ENCODE results near the gene BCL2L14. TPM values are rescaled to one million over a fixed set of nuclear protein-coding genes. Genes with fewer than 3 reads are reported as not detected.

The BCL2L14 gene
- total and polyA plus RNA-seq, 2 of the 4 experiments (the other 2 are of a cell fraction), result not detected

DNA sequence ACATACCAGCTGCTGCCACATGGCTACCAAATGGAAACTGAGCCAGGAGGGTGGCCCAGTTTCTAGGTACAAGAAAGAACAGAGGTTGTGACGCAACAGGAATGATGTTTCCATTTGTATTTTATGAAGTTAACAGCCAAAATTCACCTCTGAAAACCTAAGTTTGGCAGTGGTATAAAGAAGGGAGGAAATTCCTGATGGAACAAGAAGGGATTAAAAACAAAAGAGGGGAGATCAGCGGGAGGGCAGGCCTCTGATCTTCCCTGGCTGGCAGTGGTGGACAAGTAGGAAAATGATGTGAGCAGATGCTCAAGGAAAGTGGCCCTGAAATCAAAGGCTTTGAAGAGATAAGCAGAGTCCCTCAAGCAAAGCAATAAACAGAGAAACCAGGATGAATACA, 47.3 kb upstream of the BCL2L14 start:
- Histone ChIP-seq H2AK9ac (replicated peaks; ENCODE audit: low read depth, low read length, poor library complexity) (no peak overlapping the region), H3K27me3 (ENCODE audit: control insufficient read depth, insufficient read depth, low read length) (peaks cover 21% of the 10 kb centered on the region), H3K79me1 (ENCODE audit: low read depth in 1 of 2, low read length in 2 of 2) (no peaks in the 10 kb centered on the region), H3K4me3 (ENCODE audit: insufficient read depth, low read depth, low read length) (no peak overlapping the region), H3K23ac (ENCODE audit: low read depth, low read length) (no peak overlapping the region), H3K36me3 (ENCODE audit: control insufficient read depth, insufficient read depth, low read length) (no peaks in the 10 kb centered on the region), H3K14ac (replicated peaks; ENCODE audit: low read depth, low read length) (no peak overlapping the region), H2BK15ac (ENCODE audit: low read depth, low read length) (no peak overlapping the region), H2BK20ac (ENCODE audit: low read depth, low read length) (no peak overlapping the region), H4K91ac (ENCODE audit: insufficient read depth, low read depth, low read length) (no peak overlapping the region), H2BK5ac (ENCODE audit: low read depth, low read length, poor library complexity, severe bottlenecking) (no peak overlapping the region), H2BK120ac (ENCODE audit: low read depth, low read length) (no peak overlapping the region), H2AK5ac (ENCODE audit: low read depth, low read length) (no peak overlapping the region), H3K9ac (ENCODE audit: low read depth, low read length) (no peak overlapping the region), H3K18ac (ENCODE audit: low read depth, low read length) (no peak overlapping the region), H3K27ac (ENCODE audit: insufficient read depth, low read length) (no peak overlapping the region), H3K4ac (ENCODE audit: low read depth, low read length) (no peak overlapping the region), H4K5ac (ENCODE audit: low read depth, low read length) (no peak overlapping the region), H3K9me3 (ENCODE audit: control insufficient read depth, insufficient read depth, low read length) (peaks cover 2% of the 10 kb centered on the region; the same call in 1 of the 2 replicates), H4K20me1 (ENCODE audit: insufficient read depth, low read length) (no peaks in the 10 kb centered on the region), H3K4me2 (ENCODE audit: low read depth, low read length) (no peak overlapping the region), H3K4me1 (ENCODE audit: control insufficient read depth, insufficient read depth, low read length) (no peaks in the 10 kb centered on the region), H3K9me1 (ENCODE audit: insufficient read depth, low read length) (no peaks in the 10 kb centered on the region; the same call in 1 of the 2 replicates), H4K8ac (ENCODE audit: low read depth in 2 of 2, low read length in 2 of 2) (no peak overlapping the region), H2AFZ (replicated peaks; ENCODE audit: low read length, poor library complexity) (no peak overlapping the region), H3K56ac (ENCODE audit: extremely low read depth, insufficient read depth, low read length) (no peak overlapping the region)
- dilution Hi-C loops (cut with HindIII; ENCODE audit: low sequenced_read_pairs, unreplicated experiment) (no loop called here), intact Hi-C loops (cut with micrococcal nuclease) (no loop called here), in situ Hi-C loops (cut with MboI; ENCODE audit: low sequenced_read_pairs) (no loop called here)
- DNase-seq (no peak), ATAC-seq (ENCODE audit: low read depth) (no peak)
- BruUV-seq (replicated peaks), result no TSS peak
- ChIA-PET CTCF (no interaction called here), POLR2A (ENCODE audit: unreplicated experiment) (no interaction called here)
- no CpG with 5 or more reads among the region's 2 CpGs for WGBS, 2 experiments (ENCODE audit: extremely low coverage in 2 of 2, insufficient read length in 1 of 2)
- TF ChIP-seq CHD1 (IDR thresholded peaks at IDR 0.05; ENCODE audit: low read depth, low read length) (no peak), RCOR1 (IDR thresholded peaks at IDR 0.05; ENCODE audit: insufficient replicate concordance, low read length) (no peak), BHLHE40 (IDR thresholded peaks at IDR 0.05; ENCODE audit: low read depth, low read length) (no peak)
